ENCODE results near the gene AP3S2.
A peak's percentile ranks its signal among the peaks of the same experiment; 100 is the strongest.
"Not testable (repeated sequence)": the region's sequence is repeated elsewhere in the genome, so short reads cannot be mapped to it uniquely, and the experiment has no call there.

AP3S2 gene

DNA sequence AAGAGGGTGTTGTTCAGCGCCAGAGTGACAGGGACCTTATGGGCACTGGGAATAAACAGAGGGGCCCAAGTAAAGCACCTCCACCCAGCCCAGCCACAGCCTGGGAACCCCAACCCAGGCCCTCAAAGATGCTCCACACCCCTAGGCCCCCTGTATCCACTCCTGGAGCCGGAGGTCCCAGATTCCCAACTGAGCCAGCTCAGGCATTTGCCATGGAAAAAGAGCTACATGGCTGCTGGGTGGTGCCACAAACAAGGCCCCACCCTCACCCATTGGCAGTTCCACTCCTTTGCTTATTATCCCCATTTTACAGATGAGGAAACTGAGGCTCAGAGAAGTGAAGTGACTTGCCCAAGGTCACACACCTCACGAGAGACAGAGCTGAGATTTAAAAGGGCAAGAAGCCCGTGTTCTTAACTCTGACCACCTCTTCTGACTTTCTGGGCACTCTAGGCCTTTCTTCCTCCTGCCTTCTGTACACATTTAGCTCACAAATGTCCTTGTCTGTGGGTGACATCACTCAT, 96.1 kb downstream of the AP3S2 start:
- DNase-seq: no peak

DNA sequence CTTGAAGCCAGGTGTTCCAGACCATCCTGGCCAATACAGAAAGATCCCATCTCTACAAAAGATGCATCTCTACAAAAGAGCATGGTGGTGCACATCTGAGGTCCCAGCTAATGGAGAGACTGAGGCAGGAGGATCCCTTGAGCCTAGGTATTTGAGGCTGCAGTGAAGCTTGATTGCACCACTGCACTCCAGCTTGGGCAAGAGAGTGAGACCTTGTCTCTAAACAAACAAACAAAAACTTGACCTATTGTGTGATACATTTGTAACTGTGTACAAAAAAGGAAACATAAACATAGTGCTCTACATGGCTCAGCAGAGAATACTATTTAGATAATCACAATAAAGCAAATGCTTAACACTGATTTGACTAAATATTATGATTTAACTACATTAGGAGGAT, 97.8 kb downstream of the AP3S2 start:
- DNase-seq: no peak

DNA sequence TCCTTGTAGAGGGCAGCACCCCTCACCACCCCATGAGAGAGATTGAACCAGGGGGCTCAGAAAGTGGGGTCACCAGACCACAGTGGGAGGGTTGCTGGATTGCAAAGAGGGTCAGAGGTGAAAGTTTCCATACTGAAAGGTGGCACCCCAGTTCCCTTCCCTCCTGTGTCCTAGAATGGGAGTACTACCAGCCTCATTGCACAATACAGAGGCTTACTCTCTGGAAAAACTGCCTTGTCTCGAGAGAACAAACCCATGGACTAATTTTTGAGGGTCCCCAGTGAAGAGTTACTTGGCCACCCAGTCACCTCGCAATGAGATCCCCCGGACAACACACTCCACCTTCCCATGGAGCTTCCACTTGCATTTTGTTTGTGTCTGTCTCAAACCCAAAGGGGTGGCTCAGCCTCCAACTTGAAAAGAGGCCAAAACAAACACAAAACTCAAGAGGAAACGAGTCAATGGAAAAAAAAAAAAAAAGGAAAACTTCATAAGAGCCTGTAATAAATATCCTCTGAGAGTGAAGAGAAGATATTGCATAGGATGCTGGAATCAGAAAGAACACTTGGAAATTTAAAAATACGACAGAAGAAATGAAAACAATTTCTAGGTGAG, 99.1 kb downstream of the AP3S2 start:
- no peak for DNase-seq

DNA sequence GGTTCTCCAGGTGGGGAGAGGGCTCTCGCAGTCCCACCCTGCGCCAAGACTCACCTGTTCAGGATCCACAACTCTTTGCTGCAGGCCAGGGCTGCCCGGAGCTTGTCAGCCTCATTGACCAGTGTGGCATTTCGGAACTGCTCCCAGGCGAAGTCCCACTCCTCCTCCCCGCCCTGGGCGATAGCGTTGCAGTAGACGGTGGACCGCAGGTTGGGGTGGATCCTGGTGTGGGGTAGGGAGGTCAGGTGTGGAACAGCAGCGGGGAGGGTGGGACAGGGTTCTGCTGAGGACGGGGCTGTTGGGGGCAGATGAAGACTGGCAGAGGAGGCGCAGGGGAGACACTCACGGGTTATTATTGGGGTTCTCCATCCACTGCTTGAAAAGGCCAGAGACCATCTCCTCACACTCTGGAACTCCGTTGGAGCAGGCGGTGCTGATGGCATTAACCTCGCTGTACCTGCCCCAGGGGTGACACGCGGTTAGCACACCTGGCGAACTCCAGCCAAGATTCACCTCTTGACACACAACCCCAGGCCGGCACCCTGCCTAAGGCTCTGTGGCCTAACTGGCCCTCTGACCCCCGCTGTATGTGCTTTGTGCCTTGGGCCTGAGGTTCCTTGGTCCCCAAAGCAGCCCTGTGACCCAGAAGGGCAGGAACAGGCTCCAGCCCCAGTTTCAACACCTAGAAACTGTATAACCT, 101.5 kb downstream of the AP3S2 start:
- no peak for DNase-seq

DNA sequence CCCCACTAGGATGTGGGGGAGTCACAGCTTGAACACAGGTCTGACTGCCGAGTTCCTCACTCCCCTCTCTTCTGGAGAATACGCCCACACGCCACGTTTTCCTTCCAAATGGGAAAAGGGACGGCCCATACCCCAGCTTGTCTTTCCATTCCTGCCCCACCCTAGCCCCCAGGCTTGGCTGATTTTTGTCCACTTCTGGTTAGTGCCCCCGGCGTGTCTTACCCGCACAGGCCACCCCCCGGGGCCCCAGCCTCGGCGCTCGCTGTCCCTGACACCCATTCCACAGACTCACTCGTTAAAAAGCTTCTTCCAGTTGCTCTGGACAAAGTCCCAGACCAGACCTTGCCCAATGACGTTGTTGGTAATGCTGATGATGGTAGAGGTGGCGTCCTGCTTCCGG, 103.1 kb downstream of the AP3S2 start:
- no peak for DNase-seq

DNA sequence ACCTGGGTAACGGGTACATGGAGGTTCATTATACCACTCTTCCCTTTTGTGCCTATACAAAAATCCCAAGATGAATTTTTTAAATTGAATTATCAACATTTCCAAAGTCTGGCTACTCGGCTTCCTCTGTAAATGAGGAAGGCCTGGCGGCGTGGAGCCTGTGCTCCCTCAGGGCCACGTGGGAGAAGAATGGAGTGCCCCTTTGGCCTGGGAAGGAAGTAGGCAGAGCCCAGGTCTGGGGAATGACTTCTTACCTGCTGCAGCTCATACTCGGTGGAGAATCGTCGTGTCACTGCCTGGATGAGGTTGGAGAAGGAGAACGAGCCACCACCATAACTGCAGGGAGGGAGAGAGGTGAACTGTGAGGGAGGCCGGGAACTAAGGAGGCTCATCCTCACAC, 103.6 kb downstream of the AP3S2 start:
- no peak for DNase-seq

DNA sequence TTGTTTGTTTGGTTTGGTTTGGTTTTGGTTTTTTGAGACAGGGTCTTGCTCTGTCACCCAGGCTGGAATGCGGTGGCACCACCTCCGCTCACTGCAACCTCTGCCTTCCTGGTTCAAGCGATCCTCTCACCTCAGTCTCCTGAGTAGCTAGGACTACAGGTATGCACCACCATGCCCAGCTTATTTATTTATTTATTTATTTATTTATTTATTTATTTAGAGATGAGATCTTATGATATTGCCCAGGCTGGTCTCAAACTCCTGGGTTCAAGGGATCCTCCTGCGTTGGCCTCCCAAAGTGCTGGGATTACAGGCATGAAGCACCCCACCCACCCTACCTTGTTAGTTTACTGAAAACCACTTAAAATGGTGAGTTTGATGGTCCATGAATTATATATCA, 105.2 kb downstream of the AP3S2 start:
- DNase-seq: not testable (repeated sequence)

DNA sequence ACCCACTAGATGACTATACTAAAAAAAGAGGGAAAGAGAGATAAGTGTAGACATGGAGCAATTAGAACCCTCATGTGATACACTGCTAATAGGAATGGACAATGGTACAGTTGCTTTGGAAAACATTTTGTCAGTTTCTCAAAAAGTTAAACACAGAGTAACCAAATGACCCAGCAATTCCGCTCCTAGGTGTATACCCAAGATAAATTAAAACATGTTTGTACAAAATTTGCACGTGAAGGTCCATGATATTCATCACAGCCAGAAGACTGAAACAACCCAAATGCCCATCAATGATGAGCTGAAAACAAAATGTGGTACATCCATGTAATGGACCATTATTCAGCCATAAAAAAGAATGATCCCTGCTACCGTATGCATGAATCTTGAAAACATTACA, 105.8 kb downstream of the AP3S2 start:
- no peak for DNase-seq

DNA sequence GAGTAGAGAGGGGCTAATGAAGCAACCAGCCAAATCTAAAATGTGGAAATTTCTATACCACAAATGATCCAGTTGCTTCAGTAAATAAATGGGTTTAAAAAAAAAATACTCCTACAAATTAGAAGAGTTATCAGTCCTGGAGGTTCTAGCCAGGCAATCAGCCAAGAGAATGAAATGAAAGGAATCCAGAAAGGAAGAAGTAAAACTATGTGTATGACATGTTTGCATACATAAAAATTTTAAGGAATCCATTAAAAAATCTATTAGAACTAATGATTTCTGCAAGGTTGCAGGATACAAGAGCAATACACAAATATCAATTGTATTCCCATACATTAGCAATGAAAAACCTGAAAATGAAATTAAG, 108.0 kb downstream of the AP3S2 start:
- DNase-seq: no peak

DNA sequence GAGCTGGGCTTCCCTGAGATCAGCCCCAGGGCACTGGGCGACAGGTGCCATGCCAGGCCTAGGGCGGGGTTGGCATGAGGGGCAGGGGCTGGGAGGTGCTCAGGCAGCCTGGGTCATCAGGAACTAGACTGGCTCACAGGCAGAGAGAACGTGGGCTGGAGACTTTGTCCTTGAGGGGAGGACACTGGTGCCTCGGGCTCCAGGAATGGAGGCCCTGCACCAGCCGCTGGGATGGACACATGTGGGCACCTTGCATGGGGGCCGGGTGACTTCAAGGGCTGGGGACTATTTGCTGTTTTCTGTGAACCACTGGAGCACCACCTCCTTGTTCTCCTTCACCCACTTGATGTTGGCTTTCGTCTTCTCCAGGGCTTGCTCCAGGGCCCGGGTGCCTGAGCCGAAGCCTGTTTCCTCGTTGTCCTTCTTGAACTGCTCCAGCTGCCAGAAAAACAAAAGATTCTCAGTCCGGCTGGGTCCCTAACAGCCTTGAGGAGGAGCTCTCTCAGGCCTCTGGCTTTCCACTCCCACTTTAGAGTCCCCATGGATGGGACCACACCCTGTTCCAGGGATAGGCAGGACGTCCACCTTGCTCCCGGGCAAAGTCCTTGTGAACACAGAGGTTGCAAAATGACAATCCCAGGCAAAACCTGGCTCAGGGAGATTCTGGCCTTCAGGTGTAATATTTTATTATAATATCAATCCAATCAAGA, 108.6 kb downstream of the AP3S2 start:
- no peak for DNase-seq

DNA sequence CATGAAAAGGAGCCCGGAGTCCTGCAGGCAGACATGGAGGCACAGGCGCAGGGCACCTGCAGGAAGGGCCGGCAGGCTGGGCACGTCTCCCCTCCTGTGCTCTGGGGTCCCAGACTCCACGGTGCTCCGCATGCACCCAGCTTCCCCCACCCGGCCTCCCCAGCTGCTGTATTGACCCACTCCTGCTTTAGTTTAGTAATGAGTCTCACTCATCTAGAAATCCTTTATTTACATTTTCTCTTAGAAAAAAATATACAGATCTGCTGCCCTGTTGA, 109.2 kb downstream of the AP3S2 start:
- DNase-seq: no peak

DNA sequence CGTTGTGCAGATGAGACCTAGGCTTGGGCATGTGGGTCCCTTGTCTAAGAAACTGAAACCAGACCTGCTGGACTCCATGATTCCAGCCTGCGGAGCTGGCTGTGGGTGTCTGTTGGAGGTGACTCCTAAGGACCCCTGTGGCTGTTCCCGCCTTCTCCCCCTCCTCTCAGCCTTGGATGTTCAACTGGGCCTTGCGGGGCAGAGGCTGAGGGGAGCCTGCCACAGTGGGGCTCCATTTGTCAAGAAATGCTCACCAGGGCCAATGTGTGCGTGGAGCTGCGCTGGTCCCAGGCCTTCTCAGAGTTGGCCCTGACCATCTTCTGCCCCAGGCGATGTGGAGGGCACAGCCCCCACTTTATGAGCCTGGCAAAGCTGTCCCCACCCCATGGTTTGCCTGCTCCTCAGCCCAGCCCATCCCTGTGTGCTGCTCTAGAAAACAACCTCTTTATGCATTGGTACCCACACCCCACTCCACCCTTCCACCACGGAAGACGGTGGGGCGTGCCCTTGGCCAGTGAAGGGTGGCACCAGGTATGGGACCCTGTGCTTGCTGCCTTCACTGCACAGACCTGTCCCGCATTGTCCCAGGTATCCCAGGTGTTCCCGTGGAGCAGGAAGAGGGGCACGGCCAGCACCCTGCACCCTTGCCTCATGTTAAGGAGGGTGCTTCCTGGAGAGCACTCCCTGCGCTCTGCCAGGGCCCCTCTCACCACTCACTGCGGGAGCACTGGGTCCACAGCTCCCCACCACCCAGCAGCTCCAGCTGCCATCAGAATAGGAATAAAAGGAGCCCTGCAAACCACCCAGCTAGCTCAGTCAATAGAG, 109.7 kb downstream of the AP3S2 start:
- DNase-seq: no peak

DNA sequence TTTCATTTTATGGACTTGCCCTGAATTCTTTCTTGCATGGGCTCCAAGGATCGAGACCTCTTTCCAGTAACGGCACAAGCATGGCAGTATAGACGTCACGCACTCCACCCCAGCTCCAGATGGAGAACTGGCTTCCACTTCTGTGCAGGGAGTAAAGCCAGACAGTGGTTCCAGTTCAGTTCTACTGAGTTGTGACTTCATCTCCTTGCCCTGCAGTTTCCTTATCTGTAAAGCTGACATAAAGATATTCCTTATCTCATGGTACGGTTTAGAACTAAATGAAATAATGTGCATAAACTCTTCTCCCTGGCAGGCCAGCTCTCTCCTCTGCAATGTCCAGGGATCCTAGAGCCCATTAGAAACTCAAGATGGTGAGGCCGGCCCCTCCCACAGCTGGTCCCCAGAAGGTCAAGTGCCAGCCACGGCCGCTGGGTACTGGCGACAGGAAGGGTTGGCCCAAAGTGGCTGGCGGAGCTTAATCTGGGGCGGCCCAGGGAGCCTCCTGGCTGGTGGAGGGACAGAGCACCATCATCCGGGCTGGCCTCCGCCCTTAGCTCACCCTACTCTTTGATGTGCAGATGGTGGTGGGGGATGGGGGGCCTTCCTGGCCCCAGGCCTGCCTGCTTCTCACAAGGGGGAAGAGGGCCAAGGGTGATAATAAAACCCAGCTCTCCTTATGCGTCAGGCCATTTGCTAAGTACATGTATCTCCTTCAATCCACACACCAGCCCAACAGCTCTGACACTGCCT, 110.5 kb downstream of the AP3S2 start:
- DNase-seq: no peak

DNA sequence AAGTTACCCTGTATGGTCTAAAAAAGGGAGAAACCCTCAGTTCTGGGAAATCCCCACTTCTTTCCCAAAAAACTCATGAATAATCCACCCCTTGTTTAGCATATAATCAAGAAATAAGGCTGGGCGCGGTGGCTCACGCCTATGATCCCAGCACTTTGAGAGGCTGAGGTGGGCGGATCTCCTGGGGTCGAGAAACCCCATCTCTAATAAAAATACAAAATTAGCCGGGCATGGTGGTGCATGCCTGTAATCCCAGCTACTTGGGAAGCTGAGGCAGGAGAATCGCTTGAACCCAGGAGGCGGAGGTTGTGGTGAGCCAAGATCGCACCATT, 111.2 kb downstream of the AP3S2 start:
- DNase-seq: not testable (repeated sequence)

DNA sequence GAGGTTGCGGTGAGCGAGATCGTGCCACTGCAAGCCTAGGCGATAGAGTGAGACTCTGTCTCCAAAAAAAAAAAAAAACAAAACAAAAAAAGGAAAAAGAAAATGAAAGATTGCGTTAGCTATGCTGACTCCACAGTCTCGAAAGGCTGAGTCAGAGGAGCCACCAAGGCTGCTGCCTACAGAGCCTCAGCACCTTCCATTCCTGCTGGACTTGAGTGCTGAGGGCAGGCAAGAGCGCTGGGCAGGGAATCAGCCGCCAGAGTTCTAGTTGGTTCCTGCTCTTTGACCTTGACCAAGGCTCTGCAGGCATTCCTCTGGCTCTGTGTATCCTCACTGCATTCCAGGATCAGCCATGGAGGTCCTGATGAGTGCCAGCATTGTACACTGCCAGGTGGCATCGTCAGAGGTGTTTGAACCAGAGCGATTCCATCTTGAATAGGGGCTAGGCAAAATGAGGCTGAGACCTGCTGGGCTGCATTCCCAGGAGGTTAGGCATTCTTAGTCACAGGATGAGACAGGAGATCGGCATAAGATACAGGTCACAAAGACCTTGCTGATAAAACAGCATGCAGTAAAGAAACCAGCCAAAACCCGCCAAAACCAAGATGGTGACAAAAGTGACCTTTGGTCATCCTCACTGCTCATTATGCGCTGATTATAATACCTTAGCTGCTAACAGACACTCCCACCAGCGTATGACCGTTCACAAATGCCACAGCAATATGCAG, 111.7 kb downstream of the AP3S2 start:
- DNase-seq: peak; percentile 41

DNA sequence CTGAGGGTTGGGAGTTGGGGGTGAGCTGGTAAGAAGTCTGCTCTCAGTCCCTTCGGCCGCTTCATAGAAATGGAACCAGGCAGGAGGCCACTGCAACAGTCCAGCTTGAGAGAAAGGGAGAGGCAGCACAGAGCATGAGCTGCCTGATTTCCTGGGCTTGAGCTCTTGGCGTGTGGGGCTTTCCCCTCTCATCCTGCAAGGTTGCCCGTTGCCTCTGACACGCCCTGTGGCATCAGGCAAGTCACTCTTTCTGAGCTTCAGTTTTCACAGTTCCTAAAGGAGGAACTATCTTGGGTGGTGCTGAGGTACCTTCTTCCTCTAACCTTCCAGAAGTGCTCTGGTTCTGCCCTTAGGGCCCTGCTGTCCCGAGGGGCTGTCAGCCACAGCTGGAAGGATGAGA, 112.7 kb downstream of the AP3S2 start:
- peak; percentile 60 for DNase-seq

DNA sequence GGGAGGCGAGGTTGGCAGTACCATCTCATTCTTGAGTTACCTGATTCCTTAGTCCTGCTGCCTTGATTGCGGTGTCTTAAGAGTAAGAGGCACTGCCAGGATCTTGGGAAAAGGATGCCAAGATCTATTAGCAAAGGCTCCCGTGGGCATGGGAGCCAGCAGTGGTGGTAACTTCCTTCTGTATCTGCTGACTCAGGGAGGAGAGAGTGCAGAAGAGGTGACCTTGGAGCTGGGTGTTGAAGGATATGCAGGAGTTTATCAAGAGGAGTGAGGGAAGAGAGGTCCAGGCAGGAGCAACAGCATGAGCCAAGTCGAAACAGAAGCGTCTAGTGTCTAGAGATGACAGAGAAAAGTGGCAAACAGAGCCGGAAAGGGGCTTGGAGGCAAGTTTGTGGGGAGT, 113.2 kb downstream of the AP3S2 start:
- no peak for DNase-seq
